Vagina (tissue), 2 donors: Measurements from ENCODE around the gene PLEKHF1. TPM values are rescaled to one million over a fixed set of nuclear protein-coding genes. Genes with fewer than 3 reads are reported as not detected.

Source experiments
- DNase-seq, 2 donors: peaks; one replicate each; pipeline ENCODE4 v3.0.0-alpha.2; 2017; ENCODE audit errors: extremely low spot score in 2 of 2
- H3K27ac ChIP-seq: fragments of 200-600 bp; sonication (generic); one replicate; pipeline ENCODE4 v1.5.1; 2019
- H3K27me3 ChIP-seq: fragments of 200-600 bp; sonication (generic); one replicate; pipeline ENCODE4 v1.5.1; 2019
- H3K36me3 ChIP-seq, 2 donors: fragments of 200-600 bp; sonication (generic); one replicate each; pipeline ENCODE4 v1.5.1; 2017 to 2019
- H3K4me1 ChIP-seq: fragments of 200-600 bp; sonication (generic); one replicate; pipeline ENCODE4 v1.5.1; 2019
- H3K4me3 ChIP-seq, 2 donors: fragments of 200-600 bp; sonication (generic); 1 replicate in 1 of 2; 2 replicates in 1 of 2; pipeline ENCODE4 v1.5.1; 2016 to 2019
- H3K9me3 ChIP-seq: fragments of 200-600 bp; sonication (generic); one replicate; pipeline ENCODE4 v1.5.1; 2019
- CTCF ChIP-seq, 3 experiments: fragments of 450-650 bp in 2 of 3; fragments of 200-600 bp in 1 of 3; sonication (generic) in 1 of 3; IDR thresholded peaks; one replicate each; pipeline ENCODE4 v1.5.1; 2017 to 2019; ENCODE audit warnings: antibody characterized with exemption in 3 of 3, mild to moderate bottlenecking in 2 of 3, moderate library complexity in 2 of 3
- POLR2A ChIP-seq, 2 donors: fragments of 450-650 bp; IDR thresholded peaks; one replicate each; pipeline ENCODE4 v1.6.1; 2017; ENCODE audit warnings: antibody characterized with exemption in 2 of 2, mild to moderate bottlenecking in 2 of 2, moderate library complexity in 2 of 2
- POLR2AphosphoS5 ChIP-seq, 2 donors: sonication (generic); formaldehyde crosslinking; IDR thresholded peaks; one replicate each; pipeline ENCODE4 v1.9.0; 2017; ENCODE audit warnings: antibody characterized with exemption in 2 of 2, mild to moderate bottlenecking in 2 of 2, low read depth in 1 of 2; ENCODE audit not compliant: insufficient read depth in 1 of 2
- intact Hi-C: fragments of 100-400 bp; cut with DNase I; formaldehyde crosslinking; loops from one replicate; pipeline ENCODE4 v1.15.1; 2023
- total RNA-seq: library from RNA; depleted of rRNA; stranded (reverse); fragments of >200 nt; gene quantifications from one replicate; pipeline ENCODE4 v1.2.3, GENCODE V29; 2016

The PLEKHF1 gene
- total RNA-seq, 1 donor from 2014 or later = 37.1 TPM

GRCh38 chr19:29694161-29694560 is 28.9 kb downstream of the PLEKHF1 start:
- intact Hi-C loops = no loop called here
- no peaks in the 10 kb centered on the region for H3K36me3 ChIP-seq
- peaks cover 10% of the 10 kb centered on the region for H3K4me1 ChIP-seq
- peaks cover 5% of the 10 kb centered on the region for H3K9me3 ChIP-seq
- H3K27me3 ChIP-seq = no peaks in the 10 kb centered on the region
- no peak for DNase-seq
- peak overlapping the region; percentile 54 for H3K27ac ChIP-seq
- no peak overlapping the region for H3K4me3 ChIP-seq
- TF ChIP-seq POLR2AphosphoS5 (IDR thresholded peaks at IDR 0.05; ENCODE audit: insufficient read depth in 1 of 2, low read depth in 1 of 2) (no peak), CTCF (IDR thresholded peaks at IDR 0.05) (no peak), POLR2A (IDR thresholded peaks at IDR 0.05) (no peak)

DNA sequence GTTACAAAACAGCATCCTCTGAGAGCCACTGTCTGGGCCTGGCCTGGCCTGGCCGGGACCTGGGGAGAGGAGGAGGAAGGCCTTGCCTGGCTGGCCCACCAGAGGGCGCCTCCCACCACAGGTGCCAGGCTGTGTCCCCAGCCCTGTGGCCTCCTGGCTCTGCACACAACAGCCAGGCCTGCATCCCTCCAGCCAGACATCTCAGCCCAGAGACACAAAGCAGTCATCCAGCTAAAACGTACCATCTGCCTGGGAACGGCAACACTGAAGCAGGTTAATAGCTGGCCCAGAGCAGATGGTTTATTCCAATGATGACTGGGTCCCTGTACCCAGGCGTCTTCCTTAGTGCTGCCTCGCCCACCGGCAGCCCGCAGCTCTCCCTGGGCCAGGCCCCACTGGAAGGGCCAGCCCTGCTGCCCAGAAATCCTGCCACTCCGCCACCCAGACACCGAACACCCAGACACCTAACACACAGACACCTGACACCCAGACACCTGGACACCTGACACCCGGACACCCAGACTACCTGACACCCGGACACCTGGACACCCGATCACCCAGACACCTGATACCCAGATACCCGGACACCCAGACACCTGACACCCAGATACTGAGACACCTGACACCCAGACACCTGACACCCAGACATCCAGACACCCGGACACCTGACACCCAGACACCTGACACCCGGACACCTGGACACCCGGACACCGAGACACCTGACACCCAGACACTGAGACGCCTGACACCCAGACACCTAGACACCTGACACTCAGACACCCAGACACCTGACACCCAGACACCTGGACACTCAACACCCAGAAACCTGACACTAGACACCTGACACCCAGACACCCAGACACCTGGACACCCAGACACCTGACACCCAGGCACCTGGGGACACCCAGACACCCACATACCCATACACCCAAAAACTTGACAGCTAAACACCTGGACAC is 29.7 kb downstream of the PLEKHF1 start:
- H3K36me3 ChIP-seq = no peaks in the 10 kb centered on the region
- peak overlapping the region; percentile 54 for H3K27ac ChIP-seq
- peaks cover 10% of the 10 kb centered on the region for H3K4me1 ChIP-seq
- TF ChIP-seq CTCF (IDR thresholded peaks at IDR 0.05) (peak; percentile 54 to 86 (median 56)), POLR2A (IDR thresholded peaks at IDR 0.05) (no peak), POLR2AphosphoS5 (IDR thresholded peaks at IDR 0.05; ENCODE audit: insufficient read depth in 1 of 2, low read depth in 1 of 2) (peak; percentile 38 to 66)
- no peaks in the 10 kb centered on the region for H3K27me3 ChIP-seq
- intact Hi-C loops = no loop called here
- peaks cover 5% of the 10 kb centered on the region for H3K9me3 ChIP-seq
- no peak overlapping the region for H3K4me3 ChIP-seq
- peak in 1 of 2 donors; percentile 93 for DNase-seq

DNA sequence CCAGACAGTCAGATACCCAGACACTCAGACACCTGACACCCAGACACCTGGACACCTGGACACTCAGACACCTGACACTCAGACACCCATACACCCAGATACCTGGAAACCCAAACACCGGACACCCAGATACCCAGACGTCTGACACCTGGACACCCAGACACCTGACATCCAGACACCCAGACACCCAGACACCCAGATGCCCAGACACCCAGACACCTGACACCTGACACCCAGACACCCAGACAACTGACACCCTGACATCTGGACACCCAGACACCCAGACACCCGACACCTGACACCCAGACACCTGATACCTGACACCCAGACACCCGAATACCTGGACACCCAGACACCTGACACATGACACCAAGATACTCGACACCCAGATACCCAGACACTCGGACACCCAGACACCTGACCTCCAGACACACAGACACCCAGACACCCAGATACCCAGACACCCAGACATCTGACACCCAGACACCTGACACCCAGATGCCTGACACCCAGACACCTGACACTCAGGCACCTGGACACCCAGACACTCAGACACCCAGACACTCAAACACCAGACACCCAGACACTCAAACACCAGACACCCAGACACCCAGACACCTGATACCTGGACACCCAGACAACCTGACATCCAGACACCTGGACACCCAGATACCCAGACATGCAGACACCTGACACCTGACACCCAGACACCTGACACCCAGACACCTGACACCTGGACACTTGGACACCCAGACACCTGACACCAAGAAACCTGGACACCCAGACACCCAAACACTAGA is 30.7 kb downstream of the PLEKHF1 start:
- no peaks in the 10 kb centered on the region for H3K9me3 ChIP-seq
- H3K4me3 ChIP-seq = no peak overlapping the region
- no peak for TF ChIP-seq CTCF (IDR thresholded peaks at IDR 0.05)
- no peak for TF ChIP-seq POLR2AphosphoS5 (IDR thresholded peaks at IDR 0.05; ENCODE audit: insufficient read depth in 1 of 2, low read depth in 1 of 2)
- TF ChIP-seq POLR2A (IDR thresholded peaks at IDR 0.05) = no peak
- DNase-seq = peak in 1 of 2 donors; percentile 89
- no peaks in the 10 kb centered on the region for H3K27me3 ChIP-seq
- no peaks in the 10 kb centered on the region for H3K36me3 ChIP-seq
- H3K4me1 ChIP-seq = peaks cover 10% of the 10 kb centered on the region
- H3K27ac ChIP-seq = no peak overlapping the region
- intact Hi-C loops = no loop called here

GRCh38 chr19:29696565-29696846 is 31.2 kb downstream of the PLEKHF1 start:
- no peak for DNase-seq
- intact Hi-C loops = no loop called here

More at GRCh38 chr19:29696565-29696846, 31.2 kb downstream of the PLEKHF1 start:
- Histone ChIP-seq H3K9me3 (no peaks in the 10 kb centered on the region), H3K36me3 (no peaks in the 10 kb centered on the region), H3K27me3 (no peaks in the 10 kb centered on the region), H3K27ac (no peak overlapping the region), H3K4me3 (no peak overlapping the region), H3K4me1 (peaks cover 10% of the 10 kb centered on the region)
- TF ChIP-seq POLR2A (IDR thresholded peaks at IDR 0.05) (no peak), CTCF (IDR thresholded peaks at IDR 0.05) (no peak), POLR2AphosphoS5 (IDR thresholded peaks at IDR 0.05; ENCODE audit: insufficient read depth in 1 of 2, low read depth in 1 of 2) (no peak)
